Mucosa of descending colon (tissue), 3 donors: ENCODE measurements around the gene ATP6V0A4. TPM values are rescaled to one million over a fixed set of nuclear protein-coding genes. Genes with fewer than 3 reads are reported as not detected.

Source experiments
- ATAC-seq: fragments of 200-7000 bp; cut with Tn5 transposase; one replicate; pipeline ENCODE4 v1.9.1; 2020; ENCODE audit warnings: mild to moderate bottlenecking, moderate library complexity
- DNase-seq, 3 donors: peaks; one replicate each; pipeline ENCODE4 v3.0.0-alpha.2; 2020
- H3K36me3 ChIP-seq: fragments of 200-600 bp; one replicate; pipeline ENCODE4 v1.8.0; 2021; ENCODE audit warnings: low read depth, mild to moderate bottlenecking
- H3K4me1 ChIP-seq: fragments of 200-600 bp; one replicate; pipeline ENCODE4 v1.8.0; 2021; ENCODE audit warnings: low read depth, mild to moderate bottlenecking
- H3K4me3 ChIP-seq: fragments of 200-600 bp; one replicate; pipeline ENCODE4 v1.8.0; 2021; ENCODE audit warnings: mild to moderate bottlenecking
- H3K9me3 ChIP-seq: fragments of 200-600 bp; one replicate; pipeline ENCODE4 v1.8.0; 2021; ENCODE audit warnings: mild to moderate bottlenecking
- CTCF ChIP-seq: fragments of 200-600 bp; IDR thresholded peaks from one replicate; pipeline ENCODE4 v1.8.0; 2022; ENCODE audit warnings: antibody characterized with exemption, mild to moderate bottlenecking
- intact Hi-C, 2 donors: fragments of 100-400 bp; cut with DNase I in 1 of 2; cut with micrococcal nuclease in 1 of 2; formaldehyde crosslinking; loops; one replicate each; pipeline versions ENCODE4 v1.11.0 to v1.11.1; 2022; cut with DNase I, micrococcal nuclease
- total RNA-seq, 3 donors: library from RNA; stranded (reverse); fragmentation: NEBNext Ultra II Directional in 2 of 3; extraction: Animal tissue kit (Norgen Biotek cat#: 25700) in 2 of 3; gene quantifications; one replicate each; pipeline versions ENCODE4 v1.2.1 to v1.2.4, GENCODE V29; 2021 to 2023
- donor health status: DM: no; HTN: no; CAD: no; lungs with moderate emphysema.
- donor health status: DM: no; HTN: no; CAD: no.
- donor health status: DM: no; HTN: yes; CAD: no.

The ATP6V0A4 gene
- total RNA-seq, 3 donors from 2014 or later: not detected

GRCh38 chr7:138712652-138713051 lies 85.3 kb downstream of the ATP6V0A4 start:
- Histone ChIP-seq H3K4me3 (no peak overlapping the region), H3K4me1 (no peaks in the 10 kb centered on the region), H3K9me3 (no peaks in the 10 kb centered on the region), H3K36me3 (no peaks in the 10 kb centered on the region)
- no peak for DNase-seq
- no peak for ATAC-seq
- intact Hi-C loops: no loop called here
- no peak for TF ChIP-seq CTCF

- TF ChIP-seq CTCF: no peak
- ATAC-seq: no peak
- no peaks in the 10 kb centered on the region for H3K4me1 ChIP-seq
- no peaks in the 10 kb centered on the region for H3K36me3 ChIP-seq
- H3K4me3 ChIP-seq: no peak overlapping the region
- no peak for DNase-seq
- H3K9me3 ChIP-seq: no peaks in the 10 kb centered on the region
- intact Hi-C loops: no loop called here
Observed at GRCh38 chr7:138710536-138711385, 87.2 kb downstream of the ATP6V0A4 start.

- intact Hi-C loops: no loop called here
- peak; percentile 23 for ATAC-seq
- no peaks in the 10 kb centered on the region for H3K9me3 ChIP-seq
- no peak for DNase-seq
- TF ChIP-seq CTCF: no peak
- no peaks in the 10 kb centered on the region for H3K4me1 ChIP-seq
- no peaks in the 10 kb centered on the region for H3K36me3 ChIP-seq
- no peak overlapping the region for H3K4me3 ChIP-seq
Observed at GRCh38 chr7:138705167-138705566, 92.8 kb downstream of the ATP6V0A4 start.

- DNase-seq: no peak
- H3K4me1 ChIP-seq: no peaks in the 10 kb centered on the region
- intact Hi-C loops: no loop called here
- no peak overlapping the region for H3K4me3 ChIP-seq
- TF ChIP-seq CTCF: no peak
- ATAC-seq: no peak
- H3K36me3 ChIP-seq: no peaks in the 10 kb centered on the region
- no peaks in the 10 kb centered on the region for H3K9me3 ChIP-seq
Observed at GRCh38 chr7:138701537-138701923, 96.5 kb downstream of the ATP6V0A4 start.

- no peak for TF ChIP-seq CTCF
- no peaks in the 10 kb centered on the region for H3K36me3 ChIP-seq
- H3K9me3 ChIP-seq: no peaks in the 10 kb centered on the region
- no peak within 1 kb of the TSS for H3K4me3 ChIP-seq
- DNase-seq: no peak
- H3K4me1 ChIP-seq: no peaks in the 10 kb centered on the region
- intact Hi-C loops: no loop called here
- ATAC-seq: no peak
Observed at GRCh38 chr7:138700857-138701536, 97.0 kb downstream of the ATP6V0A4 start, which contains the start of gene SVOPL. SVOPL (minus strand) TSS chr7:138701362; CDS start chr7:138679045, 22,317 bp downstream.
